ENCODE measurements around the gene DYRK1B.

- TF ChIP-seq, protein P1, sequence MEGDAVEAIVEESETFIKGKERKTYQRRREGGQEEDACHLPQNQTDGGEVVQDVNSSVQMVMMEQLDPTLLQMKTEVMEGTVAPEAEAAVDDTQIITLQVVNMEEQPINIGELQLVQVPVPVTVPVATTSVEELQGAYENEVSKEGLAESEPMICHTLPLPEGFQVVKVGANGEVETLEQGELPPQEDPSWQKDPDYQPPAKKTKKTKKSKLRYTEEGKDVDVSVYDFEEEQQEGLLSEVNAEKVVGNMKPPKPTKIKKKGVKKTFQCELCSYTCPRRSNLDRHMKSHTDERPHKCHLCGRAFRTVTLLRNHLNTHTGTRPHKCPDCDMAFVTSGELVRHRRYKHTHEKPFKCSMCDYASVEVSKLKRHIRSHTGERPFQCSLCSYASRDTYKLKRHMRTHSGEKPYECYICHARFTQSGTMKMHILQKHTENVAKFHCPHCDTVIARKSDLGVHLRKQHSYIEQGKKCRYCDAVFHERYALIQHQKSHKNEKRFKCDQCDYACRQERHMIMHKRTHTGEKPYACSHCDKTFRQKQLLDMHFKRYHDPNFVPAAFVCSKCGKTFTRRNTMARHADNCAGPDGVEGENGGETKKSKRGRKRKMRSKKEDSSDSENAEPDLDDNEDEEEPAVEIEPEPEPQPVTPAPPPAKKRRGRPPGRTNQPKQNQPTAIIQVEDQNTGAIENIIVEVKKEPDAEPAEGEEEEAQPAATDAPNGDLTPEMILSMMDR (IDR thresholded peaks at IDR 0.05), result no peak
- no peak for TF ChIP-seq POLR2A (IDR thresholded peaks at IDR 0.05)
Measured at GRCh38 chr19:39797083-39797482, 36.9 kb downstream of the DYRK1B start.

Data from thyroid gland (tissue), 4 donors.